Skeletal muscle tissue (tissue), 4 donors: ENCODE measurements around the gene NCKAP5. TPM values are rescaled to one million over a fixed set of nuclear protein-coding genes. Genes with fewer than 3 reads are reported as not detected.
"Not testable (repeated sequence)": the region's sequence is repeated elsewhere in the genome, so short reads cannot be mapped to it uniquely, and the experiment has no call there.

Experiments used
- H3K27ac ChIP-seq: one replicate; pipeline ENCODE4 v1.7.0; 2013; ENCODE audit warnings: mild to moderate bottlenecking, low read depth, low read length, inconsistent platforms
- H3K27me3 ChIP-seq, 3 donors: one replicate each; pipeline ENCODE4 v1.7.0; 2013; ENCODE audit warnings: low read length in 3 of 3; ENCODE audit not compliant: control insufficient read depth in 3 of 3, insufficient read depth in 3 of 3
- H3K36me3 ChIP-seq, 3 donors: one replicate each; pipeline ENCODE4 v1.7.0; 2013; ENCODE audit warnings: low read length in 3 of 3; ENCODE audit not compliant: control insufficient read depth in 3 of 3, insufficient read depth in 3 of 3
- H3K4me1 ChIP-seq, 3 donors: one replicate each; pipeline ENCODE4 v1.7.0; 2013; ENCODE audit warnings: low read length in 3 of 3, mild to moderate bottlenecking in 3 of 3; ENCODE audit not compliant: control insufficient read depth in 3 of 3, insufficient read depth in 3 of 3
- H3K4me3 ChIP-seq, 3 donors: one replicate each; pipeline ENCODE4 v1.7.0; 2013; ENCODE audit warnings: low read length in 3 of 3
- H3K9ac ChIP-seq, 3 donors: one replicate each; pipeline ENCODE4 v1.7.0; 2013; ENCODE audit warnings: low read length in 3 of 3, mild to moderate bottlenecking in 3 of 3, moderate library complexity in 2 of 3, low read depth in 1 of 3
- H3K9me3 ChIP-seq, 3 donors: one replicate each; pipeline ENCODE4 v1.7.0; 2013; ENCODE audit warnings: low read length in 3 of 3; ENCODE audit not compliant: control insufficient read depth in 3 of 3
- total RNA-seq: library from RNA; depleted of rRNA; stranded (reverse); fragments of >200 nt; gene quantifications from one replicate; pipeline ENCODE4 v1.2.3, GENCODE V29; 2014
- donor health status: Osteomylitis.

NCKAP5 gene
- total RNA-seq, 1 donor from 2014 or later: 5.7 TPM

DNA sequence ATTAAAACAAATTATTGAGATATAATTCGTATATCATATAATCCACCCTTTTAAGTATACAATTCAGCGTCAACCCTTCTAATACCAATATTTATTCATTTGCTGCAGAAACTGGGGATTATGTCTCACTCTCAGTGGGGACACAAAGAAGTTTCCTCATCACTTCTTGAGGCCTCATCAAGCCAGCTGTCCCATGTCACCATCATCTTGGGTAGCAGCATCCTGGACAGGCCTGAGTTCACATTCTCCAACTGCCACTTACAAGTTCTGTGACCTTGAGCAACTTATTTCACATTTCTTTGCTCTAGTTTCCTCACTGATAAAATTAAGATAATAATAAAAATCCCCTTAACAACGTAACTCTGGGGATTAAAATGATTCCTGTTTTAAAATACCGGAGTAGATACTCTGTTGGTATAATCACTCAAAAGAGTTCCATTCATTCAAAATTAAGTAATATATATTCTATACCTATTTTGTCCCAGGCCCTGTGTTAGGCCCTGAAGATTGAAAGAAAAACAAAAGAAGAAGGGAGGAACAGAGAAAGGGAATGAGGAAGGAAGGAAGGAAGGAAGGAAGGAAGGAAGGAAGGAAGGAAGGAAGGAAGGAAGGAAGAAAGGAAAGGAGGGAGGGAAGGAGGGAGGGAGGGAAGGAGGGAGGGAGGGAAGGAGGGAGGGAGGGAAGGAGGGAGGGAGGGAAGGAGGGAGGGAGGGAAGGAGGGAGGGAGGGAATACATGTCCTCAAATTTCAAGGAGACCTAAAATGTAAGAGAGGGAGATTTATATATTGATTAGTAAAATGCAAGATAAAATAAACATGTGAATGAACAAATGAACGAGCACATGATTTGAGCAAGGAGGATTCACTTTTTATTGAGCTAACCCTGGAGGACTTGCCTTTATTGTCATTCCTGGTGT is 42.4 kb downstream of the NCKAP5 start:
- Histone ChIP-seq H3K4me1 (no peaks in the 10 kb centered on the region), H3K27me3 (no peaks in the 10 kb centered on the region), H3K9me3 (no peaks in the 10 kb centered on the region), H3K36me3 (no peaks in the 10 kb centered on the region), H3K27ac (no peak overlapping the region), H3K4me3 (no peak overlapping the region), H3K9ac (no peak overlapping the region)

DNA sequence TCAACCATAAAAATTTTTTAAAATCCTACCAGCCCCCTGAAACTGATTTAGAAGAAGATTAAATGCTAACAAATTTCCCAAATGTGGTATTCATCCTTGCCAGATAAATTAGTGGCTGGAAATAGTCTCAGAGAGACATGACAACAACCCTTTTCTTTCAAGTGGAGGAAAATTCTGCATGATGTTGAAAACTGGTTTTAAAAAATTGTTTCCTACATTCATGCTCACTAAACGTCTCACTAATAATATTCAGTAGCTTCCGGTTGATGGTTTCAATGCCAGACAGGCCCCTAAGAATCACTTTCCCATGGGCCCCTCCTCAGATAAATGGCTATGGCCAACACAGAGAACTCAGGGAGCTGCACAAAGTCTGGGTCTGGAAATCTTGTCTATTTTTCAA is 43.2 kb downstream of the NCKAP5 start:
- Histone ChIP-seq H3K36me3 (no peaks in the 10 kb centered on the region), H3K9me3 (no peaks in the 10 kb centered on the region), H3K27ac (no peak overlapping the region), H3K27me3 (no peaks in the 10 kb centered on the region), H3K9ac (no peak overlapping the region), H3K4me1 (no peaks in the 10 kb centered on the region), H3K4me3 (no peak overlapping the region)

DNA sequence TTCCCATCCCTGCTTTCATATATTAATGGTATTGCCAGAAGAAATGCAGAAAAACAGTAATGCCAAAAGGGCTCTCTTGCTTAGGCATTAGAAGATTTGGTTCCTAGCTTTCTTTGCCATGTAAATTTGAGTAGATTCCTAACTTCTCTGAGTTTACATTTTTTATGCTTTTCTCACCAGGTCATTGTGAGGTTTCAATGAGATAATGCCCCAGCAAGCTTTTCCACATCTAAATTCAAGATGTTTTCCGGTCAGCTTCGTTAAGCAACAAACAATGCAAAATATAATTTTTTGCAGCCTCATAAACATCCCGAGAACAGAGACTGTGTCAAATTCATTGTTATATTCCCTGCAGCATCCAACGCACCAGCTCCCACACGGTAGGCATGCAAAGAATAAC is 44.9 kb downstream of the NCKAP5 start:
- Histone ChIP-seq H3K9ac (no peak overlapping the region), H3K4me3 (no peak overlapping the region), H3K4me1 (no peaks in the 10 kb centered on the region), H3K9me3 (no peaks in the 10 kb centered on the region), H3K27ac (no peak overlapping the region), H3K27me3 (no peaks in the 10 kb centered on the region), H3K36me3 (no peaks in the 10 kb centered on the region)

DNA sequence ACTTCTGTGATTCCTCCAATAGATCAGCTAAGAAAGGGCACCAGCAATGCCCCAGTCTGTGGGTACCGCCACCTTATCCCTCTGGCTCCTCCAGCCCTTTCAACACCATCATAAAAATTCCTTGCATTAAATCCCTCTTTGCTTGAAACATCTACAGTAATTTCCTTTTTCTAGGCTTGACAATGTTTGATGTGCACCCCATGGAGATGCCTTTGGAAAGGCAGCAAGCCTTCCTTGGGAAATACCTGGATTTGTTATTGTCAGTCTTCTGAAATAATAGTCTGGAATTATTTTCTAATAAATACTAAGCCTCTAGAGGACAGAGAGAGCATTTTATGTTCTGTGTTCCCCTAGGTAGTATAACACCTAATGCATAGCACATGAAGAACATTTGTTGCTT is 46.1 kb downstream of the NCKAP5 start:
- H3K4me1 ChIP-seq: no peaks in the 10 kb centered on the region
- H3K27ac ChIP-seq: no peak overlapping the region
- no peak overlapping the region for H3K9ac ChIP-seq
- no peaks in the 10 kb centered on the region for H3K27me3 ChIP-seq
- no peaks in the 10 kb centered on the region for H3K36me3 ChIP-seq
- H3K9me3 ChIP-seq: no peaks in the 10 kb centered on the region
- no peak overlapping the region for H3K4me3 ChIP-seq

DNA sequence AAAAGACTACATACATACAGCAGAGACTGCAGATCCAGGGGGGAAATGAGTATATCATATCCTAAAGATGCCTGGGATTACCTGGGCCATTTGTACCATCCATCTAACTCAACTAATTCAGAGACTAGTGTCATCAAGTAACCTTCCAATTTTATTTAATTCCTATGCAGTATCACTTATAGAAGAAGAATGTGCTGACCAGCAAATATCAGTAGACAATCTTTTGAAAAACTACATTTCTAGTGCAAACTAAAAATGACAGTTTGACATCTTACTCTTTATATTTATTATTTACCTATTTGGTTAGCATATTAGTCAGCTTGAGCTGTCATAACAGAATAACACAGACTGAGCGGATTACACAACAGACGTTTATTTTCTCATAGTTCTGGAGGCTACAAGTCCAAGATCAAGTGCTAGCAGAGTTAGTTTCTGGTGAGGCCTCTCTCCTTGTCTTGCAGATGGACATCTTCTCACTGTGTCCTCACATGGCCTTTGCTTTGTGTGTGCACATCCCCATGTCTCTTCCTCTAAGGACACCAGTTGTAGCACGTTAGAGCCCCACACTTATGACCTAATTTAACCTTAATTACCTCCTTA is 47.0 kb downstream of the NCKAP5 start:
- Histone ChIP-seq H3K36me3 (no peaks in the 10 kb centered on the region), H3K4me3 (no peak overlapping the region), H3K9ac (no peak overlapping the region), H3K27ac (no peak overlapping the region), H3K27me3 (no peaks in the 10 kb centered on the region), H3K9me3 (no peaks in the 10 kb centered on the region), H3K4me1 (no peaks in the 10 kb centered on the region)

DNA sequence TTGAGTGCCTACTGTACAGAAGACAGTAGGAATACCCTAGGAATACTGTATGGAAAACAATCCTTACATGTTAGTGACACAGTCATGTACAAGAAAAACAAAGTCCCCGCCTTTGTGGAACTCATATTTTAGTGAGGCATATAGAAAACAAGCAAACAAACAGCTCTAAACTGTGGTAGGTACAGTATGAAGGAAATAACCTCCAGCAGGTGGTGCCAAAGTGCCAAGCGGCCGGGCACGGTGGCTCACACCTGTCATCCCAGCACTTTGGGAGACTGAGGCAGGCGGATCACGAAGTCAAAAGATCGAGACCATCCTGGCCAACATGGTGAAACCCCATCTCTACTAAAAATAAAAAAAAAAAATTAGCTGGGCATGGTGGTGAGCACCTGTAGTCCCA is 48.6 kb downstream of the NCKAP5 start:
- H3K4me1 ChIP-seq, H3K27me3 ChIP-seq, H3K36me3 ChIP-seq, H3K9me3 ChIP-seq, H3K4me3 ChIP-seq, H3K9ac ChIP-seq, H3K27ac ChIP-seq: not testable (repeated sequence)

DNA sequence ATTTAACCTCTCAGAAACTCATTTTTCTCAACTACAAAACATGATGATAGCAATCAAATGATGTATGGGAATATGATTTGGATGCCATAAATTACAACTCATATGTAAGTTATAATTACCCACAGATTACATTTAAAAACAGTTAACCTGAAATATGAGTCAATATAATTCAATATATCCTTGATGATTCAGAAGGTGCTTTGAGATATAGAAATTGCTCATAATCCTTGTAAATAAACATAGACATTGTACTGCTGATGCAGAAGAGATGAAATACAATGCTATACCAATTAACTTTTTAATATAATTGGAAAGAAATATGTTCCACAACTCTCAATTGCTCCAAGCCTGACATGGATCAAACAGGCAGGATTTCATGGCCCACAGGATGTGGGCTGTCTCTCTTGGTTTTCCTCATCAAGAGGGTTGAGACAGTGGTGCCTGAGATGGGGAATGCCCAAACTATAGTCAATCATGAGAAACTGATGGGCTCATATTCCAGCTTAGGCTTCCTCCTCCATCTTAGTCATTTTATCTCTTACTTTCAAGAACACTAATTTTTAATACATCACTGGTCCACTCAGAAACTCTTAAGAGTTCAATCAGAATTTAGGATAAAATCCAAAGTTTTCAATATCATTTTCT is 49.4 kb downstream of the NCKAP5 start:
- no peak overlapping the region for H3K27ac ChIP-seq
- H3K9ac ChIP-seq: no peak overlapping the region
- H3K36me3 ChIP-seq: no peaks in the 10 kb centered on the region
- no peak overlapping the region for H3K4me3 ChIP-seq
- no peaks in the 10 kb centered on the region for H3K4me1 ChIP-seq
- H3K9me3 ChIP-seq: no peaks in the 10 kb centered on the region
- H3K27me3 ChIP-seq: no peaks in the 10 kb centered on the region

DNA sequence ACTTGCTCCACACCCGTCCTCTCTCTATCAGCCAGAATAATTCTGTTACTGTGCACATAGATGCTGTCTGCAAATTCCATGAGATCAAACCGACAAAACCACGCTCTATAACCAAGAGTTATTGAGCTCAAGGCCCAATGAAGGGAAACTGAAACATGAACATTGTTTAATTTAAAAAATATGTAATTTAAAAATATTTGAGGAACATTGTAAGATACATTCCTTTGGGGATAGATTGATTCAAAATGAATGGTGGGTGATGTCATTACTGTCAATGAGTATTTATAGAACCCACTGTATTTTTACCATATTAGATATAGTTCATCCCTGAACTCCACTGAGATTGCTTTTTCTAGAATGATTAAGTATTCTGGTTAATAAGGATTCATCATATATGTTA is 50.4 kb downstream of the NCKAP5 start:
- Histone ChIP-seq H3K27ac (no peak overlapping the region), H3K4me1 (no peaks in the 10 kb centered on the region), H3K9ac (no peak overlapping the region)

DNA sequence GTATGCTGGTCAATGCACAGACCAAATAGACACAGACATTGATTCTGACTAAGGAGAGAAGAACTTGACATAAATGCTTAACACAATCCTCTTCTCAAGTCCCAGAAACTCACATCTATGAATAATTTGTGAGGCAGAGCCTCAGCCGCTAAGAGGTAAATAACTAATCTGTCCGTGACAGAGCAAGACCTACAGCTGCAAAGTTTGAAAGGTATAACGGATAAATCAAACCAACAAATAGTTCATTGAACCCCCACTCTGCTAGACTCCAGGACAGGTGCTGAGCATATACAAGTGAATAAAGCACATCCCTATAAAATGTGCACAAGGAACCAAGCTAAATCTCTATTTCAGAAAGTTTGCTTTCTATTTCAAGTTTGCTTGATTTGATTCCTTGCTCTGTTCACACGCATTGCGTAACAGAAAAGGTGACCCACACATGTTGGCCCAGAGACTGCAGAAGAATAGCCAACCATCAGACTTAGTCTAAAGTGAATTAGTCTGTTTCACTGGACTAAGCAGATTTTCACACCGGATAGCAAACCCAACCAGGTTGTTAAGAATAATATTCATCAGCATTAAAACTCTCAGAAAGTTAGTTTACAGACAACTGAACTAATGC is 51.7 kb downstream of the NCKAP5 start:
- no peak overlapping the region for H3K27ac ChIP-seq
- no peaks in the 10 kb centered on the region for H3K4me1 ChIP-seq
- no peaks in the 10 kb centered on the region for H3K9me3 ChIP-seq
- H3K4me3 ChIP-seq: no peak overlapping the region
- H3K36me3 ChIP-seq: no peaks in the 10 kb centered on the region
- no peak overlapping the region for H3K9ac ChIP-seq
- H3K27me3 ChIP-seq: no peaks in the 10 kb centered on the region

More for the DNA sequence above, 50.4 kb downstream of the NCKAP5 start:
- Histone ChIP-seq H3K4me3 (no peak overlapping the region), H3K27me3 (no peaks in the 10 kb centered on the region), H3K36me3 (no peaks in the 10 kb centered on the region), H3K9me3 (no peaks in the 10 kb centered on the region)

DNA sequence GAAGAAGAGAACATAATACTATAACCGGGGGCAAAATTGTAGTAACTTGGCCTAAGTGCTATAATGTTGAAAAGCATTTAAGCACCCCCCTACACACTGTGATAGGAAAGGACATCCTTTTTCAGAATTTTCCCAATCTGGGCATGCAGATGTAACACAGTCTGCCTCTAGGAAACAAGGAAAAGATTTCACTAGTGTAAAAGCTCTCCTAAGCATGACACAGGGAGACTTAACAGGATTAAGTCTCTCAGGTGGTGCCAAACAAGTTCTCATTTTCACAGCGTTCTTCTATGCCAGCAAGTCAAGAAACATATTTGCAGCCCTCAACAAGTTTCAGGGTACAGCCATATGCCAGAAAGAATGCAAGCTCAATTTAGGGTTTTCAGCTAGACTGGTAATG is 53.0 kb downstream of the NCKAP5 start:
- Histone ChIP-seq H3K36me3 (no peaks in the 10 kb centered on the region), H3K4me3 (no peak overlapping the region), H3K27ac (no peak overlapping the region), H3K9ac (no peak overlapping the region), H3K27me3 (no peaks in the 10 kb centered on the region), H3K4me1 (no peaks in the 10 kb centered on the region), H3K9me3 (no peaks in the 10 kb centered on the region)
